GM18508 (cell line): ENCODE results near the gene ZNF337.
"Not testable (repeated sequence)": the region's sequence is repeated elsewhere in the genome, so short reads cannot be mapped to it uniquely, and the experiment has no call there.

ENCODE experiments used
- ATAC-seq: cut with Tn5 transposase; IDR thresholded peaks from one replicate; pipeline ENCODE4 v1.9.1; 2021; ENCODE audit warnings: moderate number of reproducible peaks; ENCODE audit not compliant: insufficient read depth, unreplicated experiment

ZNF337 gene

GRCh38 chr20:25695532-25696370 lies 902 bp downstream of the ZNF337 start:
- no peak for ATAC-seq

DNA sequence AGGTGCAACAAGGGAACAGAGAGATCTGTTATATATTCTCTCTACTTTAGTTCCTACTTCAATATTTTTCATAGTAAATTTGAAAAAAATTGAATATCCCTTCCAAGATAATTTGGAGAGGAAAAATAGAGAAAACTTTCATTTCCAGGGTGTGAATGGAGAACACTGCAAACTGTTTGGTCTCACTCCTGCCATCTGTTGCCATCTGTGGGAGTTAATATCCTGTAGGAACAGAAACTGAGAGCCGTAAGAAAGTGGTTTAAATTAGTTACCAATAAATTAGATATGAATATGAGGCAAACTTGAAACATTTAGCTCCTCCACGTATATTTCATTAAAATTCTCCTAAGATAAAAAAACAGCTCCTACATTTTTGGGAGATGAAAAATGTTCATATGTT lies 4.2 kb downstream of the ZNF337 start:
- no peak for ATAC-seq

DNA sequence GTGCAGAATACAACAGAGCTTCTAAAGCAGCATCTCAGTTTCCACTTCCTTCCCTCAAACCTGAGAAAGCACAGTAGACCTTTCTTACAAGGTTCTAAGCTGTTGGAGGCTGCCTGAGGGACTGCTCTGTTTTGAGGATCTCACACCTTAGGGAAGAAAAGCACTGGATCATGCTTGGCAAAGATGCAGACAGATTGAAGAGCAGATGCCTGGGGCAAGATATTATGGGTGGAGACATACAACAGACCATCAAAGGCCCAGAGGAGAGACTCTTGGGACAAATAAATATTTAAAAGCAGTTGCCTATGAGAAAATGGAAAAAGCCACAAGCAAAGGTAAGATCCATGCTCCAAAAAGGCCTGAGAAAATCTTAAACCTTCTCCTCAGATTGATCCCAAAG lies 6.2 kb downstream of the ZNF337 start:
- ATAC-seq: no peak

DNA sequence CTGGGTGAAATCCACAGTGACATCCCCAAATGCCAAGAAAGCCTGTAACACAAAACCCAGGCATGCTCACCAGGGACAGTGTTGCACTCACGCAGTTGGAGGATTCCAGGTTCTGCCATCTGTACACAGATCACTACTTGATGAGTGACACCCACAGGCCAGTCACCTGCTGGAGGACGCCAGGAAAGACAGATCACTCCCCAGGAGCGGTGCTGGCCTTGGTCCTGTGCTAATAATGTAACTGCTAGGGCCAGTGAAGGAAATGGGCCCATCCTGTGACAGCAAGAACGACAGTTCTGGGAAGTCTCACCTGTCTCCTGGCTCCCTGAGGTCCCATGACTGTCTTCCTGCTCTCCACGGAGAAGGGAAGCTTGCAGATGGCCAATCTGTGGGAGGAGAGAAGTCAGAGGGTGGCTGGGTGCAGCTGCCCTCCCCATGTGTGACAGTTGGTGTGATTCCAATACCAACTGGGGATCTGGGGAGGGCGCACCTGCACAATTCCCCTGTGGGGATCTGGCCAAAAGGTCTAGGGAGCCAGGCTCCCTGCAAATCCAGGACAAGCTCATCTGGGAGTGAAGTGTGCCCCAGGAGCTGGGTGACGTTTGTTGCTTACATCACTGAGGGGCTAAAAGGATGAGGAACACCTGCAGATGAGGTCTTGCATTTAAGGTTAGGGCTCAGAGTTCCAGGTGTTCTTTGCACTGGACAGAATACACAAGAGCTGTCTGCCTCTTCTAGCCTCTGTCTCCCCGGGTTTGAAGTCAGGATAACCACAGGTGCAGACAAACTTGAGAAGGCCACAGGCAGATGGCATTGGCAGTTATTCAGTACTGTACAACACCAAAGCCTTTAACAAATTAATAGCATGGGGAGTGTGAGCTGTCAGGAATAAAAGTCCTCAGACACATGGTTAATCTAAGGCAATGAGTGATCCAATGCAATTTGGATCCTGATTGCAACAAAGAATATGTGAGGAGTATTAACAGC lies 10.3 kb downstream of the ZNF337 start:
- peak; percentile 7 for ATAC-seq

DNA sequence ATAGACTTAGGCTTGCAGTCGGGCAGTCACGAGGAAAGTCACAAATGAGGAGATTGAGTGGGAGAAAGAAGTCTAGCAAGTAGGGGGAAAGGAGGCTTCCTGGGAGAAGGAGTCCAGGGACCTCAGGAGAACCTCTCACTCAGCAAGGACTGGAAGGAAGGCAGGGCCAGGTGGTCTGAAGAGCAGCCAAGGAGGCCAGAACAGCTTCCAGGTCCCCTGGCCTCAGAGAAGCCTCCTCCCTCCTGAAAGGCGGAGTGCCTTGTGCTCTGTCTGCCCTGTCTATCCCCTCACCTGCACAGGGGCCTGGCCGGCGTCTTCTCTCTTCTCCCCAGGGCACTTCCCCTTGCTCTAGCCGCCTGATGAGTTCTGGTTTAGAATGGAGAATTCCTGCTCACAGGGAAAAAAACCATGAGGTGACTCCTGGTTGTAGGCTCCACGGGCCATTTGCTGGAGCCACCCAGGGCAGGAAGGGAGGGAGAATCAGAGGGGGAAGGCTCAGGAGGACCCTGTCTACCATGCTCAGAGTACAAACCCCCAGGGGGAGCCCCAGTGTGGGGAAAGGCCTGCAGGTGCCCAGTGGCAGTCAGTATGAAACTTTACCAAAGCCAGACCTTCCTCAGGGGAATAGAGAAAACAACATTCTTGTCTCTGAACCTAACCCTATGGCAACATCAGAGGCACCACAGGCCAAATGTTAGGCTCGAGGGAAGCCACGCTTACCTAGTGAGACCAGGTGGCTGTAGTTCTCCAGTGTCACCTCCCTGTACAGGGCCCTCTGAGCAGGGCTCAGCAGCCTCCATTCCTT lies 11.2 kb downstream of the ZNF337 start:
- peak; percentile 92 for ATAC-seq

GRCh38 chr20:25683826-25684225 lies 12.8 kb downstream of the ZNF337 start:
- not testable (repeated sequence) for ATAC-seq

DNA sequence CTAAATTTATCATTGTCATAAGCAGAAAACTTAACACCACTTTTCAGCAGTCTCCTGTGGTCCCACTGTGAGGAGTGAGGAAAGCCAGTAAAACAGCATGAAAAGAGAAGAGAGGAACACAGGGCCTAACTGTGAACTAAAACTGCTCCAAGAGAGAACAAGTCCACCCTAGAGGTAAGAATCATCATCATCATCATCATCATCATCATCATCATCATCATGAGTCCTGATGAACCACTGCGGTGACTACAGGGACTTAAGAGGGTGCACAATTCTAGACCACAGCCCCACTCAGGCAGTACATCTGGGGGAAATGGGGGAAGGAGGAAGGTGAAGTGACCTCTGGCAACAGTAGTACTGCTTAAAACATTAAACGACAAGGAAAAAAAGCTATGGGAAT lies 13.6 kb downstream of the ZNF337 start:
- no peak for ATAC-seq

DNA sequence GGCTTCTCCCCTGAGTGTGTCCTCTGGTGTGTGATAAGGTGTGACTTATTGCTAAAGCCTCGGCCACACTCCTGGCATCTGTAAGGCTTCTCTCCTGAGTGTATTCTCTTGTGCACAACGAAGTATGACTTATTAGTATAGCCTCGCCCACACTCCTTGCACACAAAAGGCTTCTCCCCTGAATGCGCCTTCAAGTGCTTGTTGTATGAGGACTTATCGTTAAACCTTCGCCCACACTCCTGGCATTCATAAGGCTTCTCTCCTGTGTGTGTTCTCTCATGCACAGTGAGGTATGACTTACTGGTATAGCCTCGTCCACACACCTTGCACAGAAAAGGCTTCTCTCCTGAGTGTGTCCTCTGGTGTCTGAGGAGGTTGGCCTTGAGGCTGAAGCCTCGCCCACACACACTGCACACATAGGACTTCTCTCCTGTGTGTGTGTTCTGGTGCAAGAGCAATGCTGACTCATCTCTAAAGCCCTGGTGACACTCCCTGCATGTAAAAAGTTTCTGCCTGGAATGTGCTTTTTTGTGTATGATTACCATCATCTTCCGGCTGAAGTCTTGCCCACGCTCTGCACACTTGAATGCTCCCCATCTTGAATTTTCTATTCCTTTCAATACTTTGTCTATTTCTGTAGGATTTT lies 20.4 kb downstream of the ZNF337 start:
- peak; percentile 62 for ATAC-seq

DNA sequence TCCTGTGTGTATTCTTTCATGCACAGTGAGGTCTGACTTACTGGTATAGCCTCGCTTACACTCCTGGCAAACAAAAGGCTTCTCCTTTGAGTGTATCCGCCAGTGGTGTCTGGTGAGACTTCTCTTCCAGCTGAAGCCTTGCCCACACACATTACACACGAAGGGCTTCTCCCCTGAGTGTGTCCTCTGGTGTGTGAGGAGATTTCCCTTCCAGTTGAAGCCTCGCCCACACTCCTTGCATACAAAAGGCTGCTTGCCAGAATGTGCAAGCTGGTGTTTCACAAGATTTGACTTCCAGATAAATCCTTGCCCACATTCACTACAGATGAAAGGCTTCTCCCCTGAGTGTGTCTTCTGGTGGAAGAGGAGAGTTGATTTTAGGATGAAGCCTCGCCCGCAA lies 21.5 kb downstream of the ZNF337 start:
- ATAC-seq: no peak

- no peak for ATAC-seq
Measured at GRCh38 chr20:25672659-25673235, 23.9 kb downstream of the ZNF337 start.

- ATAC-seq: no peak
Measured at GRCh38 chr20:25669826-25670422, 26.7 kb downstream of the ZNF337 start.

- no peak for ATAC-seq
Measured at GRCh38 chr20:25668446-25668845, 28.2 kb downstream of the ZNF337 start.

DNA sequence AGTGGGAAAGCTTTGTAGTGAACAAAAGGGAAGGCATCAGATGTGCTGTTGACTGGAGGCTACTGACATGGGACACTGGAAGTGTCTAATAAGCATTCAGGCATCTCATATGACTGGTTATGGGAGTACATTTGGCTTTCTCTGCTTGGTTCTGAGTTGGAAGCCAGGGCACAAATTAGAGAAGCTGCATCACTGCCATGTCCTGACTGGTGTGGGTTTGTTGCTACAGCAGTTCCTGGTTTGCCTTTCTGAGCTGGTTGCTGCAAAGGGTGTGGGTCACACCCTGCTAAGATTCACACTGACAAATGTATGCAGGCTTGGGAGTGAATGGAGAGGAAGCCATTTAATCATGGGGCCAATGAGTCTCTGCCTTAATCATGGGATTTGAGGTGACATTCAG lies 36.7 kb downstream of the ZNF337 start:
- no peak for ATAC-seq

GRCh38 chr20:25654487-25654886 lies 42.2 kb downstream of the ZNF337 start:
- no peak for ATAC-seq

GRCh38 chr20:25652866-25653265 lies 43.8 kb downstream of the ZNF337 start:
- ATAC-seq: not testable (repeated sequence)

GRCh38 chr20:25644814-25645213 lies 51.8 kb downstream of the ZNF337 start:
- no peak for ATAC-seq

DNA sequence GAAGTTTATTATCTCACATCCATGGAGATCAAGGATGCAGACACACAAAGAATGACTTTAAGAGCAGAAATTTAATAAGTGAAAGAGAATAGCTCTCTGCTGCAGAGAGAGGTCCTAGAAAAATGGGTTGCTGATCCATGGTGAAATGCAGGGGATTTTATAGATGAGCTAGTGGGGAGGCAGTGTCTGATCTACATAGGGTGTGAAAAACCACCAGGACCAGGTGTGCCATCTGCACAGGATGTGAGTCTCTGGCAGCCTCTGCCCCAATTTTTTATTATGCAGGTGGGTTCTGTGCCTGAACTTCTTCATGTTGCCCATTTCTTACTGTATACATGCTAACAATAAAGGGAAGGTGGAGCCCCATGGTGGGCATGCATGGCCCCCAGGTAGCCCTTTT lies 52.9 kb downstream of the ZNF337 start:
- ATAC-seq: no peak

GRCh38 chr20:25637247-25637646 lies 59.4 kb downstream of the ZNF337 start:
- ATAC-seq: no peak
